A673 (cell line): ENCODE measurements around the gene CHD9.

ENCODE experiments used
- CTCF ChIP-seq: fragments of 300-800, 200-600 bp; sonication (generic); conservative IDR thresholded peaks from 2 replicates; pipeline ENCODE4 v1.5.1; 2017; ENCODE audit warnings: low read depth, mild to moderate bottlenecking, antibody characterized with exemption, low read length, moderate library complexity, mixed read lengths
- EZH2 ChIP-seq: fragments of 200-600 bp; sonication (generic); IDR thresholded peaks from 2 replicates; pipeline ENCODE4 v1.6.1; 2017; ENCODE audit warnings: borderline replicate concordance, low read depth, mild to moderate bottlenecking, mixed read lengths, antibody characterized with exemption, low read length; ENCODE audit not compliant: poor library complexity, severe bottlenecking

- TF ChIP-seq CTCF (no peak), EZH2 (no peak)
These were observed 128.7 kb downstream of the CHD9 start for GRCh38 chr16:53183442-53183841.
